ENCODE data around the gene CEP295NL.

The CEP295NL gene

GRCh38 chr17:78920528-78920927, 17.5 kb upstream of the CEP295NL start:
- DNase-seq (ENCODE audit: low read depth) = no peak
- H3K4me3 ChIP-seq (ENCODE audit: low read depth, low read length) = no peak overlapping the region
- TF ChIP-seq CTCF (IDR thresholded peaks at IDR 0.05; ENCODE audit: control insufficient read depth, extremely low read depth, insufficient read depth) = no peak

- DNase-seq (ENCODE audit: low read depth) = no peak
- TF ChIP-seq CTCF (IDR thresholded peaks at IDR 0.05; ENCODE audit: control insufficient read depth, extremely low read depth, insufficient read depth) = no peak
- no peak overlapping the region for H3K4me3 ChIP-seq (ENCODE audit: low read depth, low read length)
Measured at GRCh38 chr17:78919861-78920450, 17.0 kb upstream of the CEP295NL start.

DNA sequence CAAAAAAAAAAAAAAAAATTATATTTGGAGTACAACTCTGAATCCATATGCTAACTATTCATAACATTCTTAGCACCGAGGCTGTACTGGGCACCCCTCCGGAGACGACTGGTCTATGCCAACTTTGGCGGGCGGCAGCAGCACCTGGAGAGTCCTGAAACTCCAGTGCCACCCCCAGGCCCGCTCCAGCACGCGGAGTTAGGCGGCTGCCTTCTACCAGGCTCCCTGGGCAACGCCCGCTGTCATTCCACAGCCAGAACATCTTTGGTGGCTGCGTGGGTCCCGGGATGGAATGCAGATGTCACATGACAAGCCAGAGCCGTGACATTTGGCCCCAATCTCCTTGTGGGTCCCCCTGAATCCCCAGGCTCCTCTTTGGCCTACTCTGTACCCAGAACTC, 16.0 kb upstream of the CEP295NL start:
- no peak for DNase-seq (ENCODE audit: low read depth)
- TF ChIP-seq CTCF (IDR thresholded peaks at IDR 0.05; ENCODE audit: control insufficient read depth, extremely low read depth, insufficient read depth) = no peak
- no peak overlapping the region for H3K4me3 ChIP-seq (ENCODE audit: low read depth, low read length)

GRCh38 chr17:78917451-78918275, 14.7 kb upstream of the CEP295NL start:
- TF ChIP-seq CTCF (IDR thresholded peaks at IDR 0.05; ENCODE audit: control insufficient read depth, extremely low read depth, insufficient read depth) = no peak
- no peak overlapping the region for H3K4me3 ChIP-seq (ENCODE audit: low read depth, low read length)
- no peak for DNase-seq (ENCODE audit: low read depth)

GRCh38 chr17:78915872-78916632, 13.1 kb upstream of the CEP295NL start:
- DNase-seq (ENCODE audit: low read depth) = no peak
- H3K4me3 ChIP-seq (ENCODE audit: low read depth, low read length) = no peak overlapping the region
- TF ChIP-seq CTCF (IDR thresholded peaks at IDR 0.05; ENCODE audit: control insufficient read depth, extremely low read depth, insufficient read depth) = no peak

- H3K4me3 ChIP-seq (ENCODE audit: low read depth, low read length) = no peak overlapping the region
- DNase-seq (ENCODE audit: low read depth) = no peak
- no peak for TF ChIP-seq CTCF (IDR thresholded peaks at IDR 0.05; ENCODE audit: control insufficient read depth, extremely low read depth, insufficient read depth)
Measured at GRCh38 chr17:78913115-78913514, 10.1 kb upstream of the CEP295NL start.
